ENCODE results near the gene TSC22D1. TPM values are rescaled to one million over a fixed set of nuclear protein-coding genes. Genes with fewer than 3 reads are reported as not detected.

TSC22D1 gene
- total RNA-seq, 4 donors from 2014 or later = 48.8 to 138 (median 92.7) TPM

DNA sequence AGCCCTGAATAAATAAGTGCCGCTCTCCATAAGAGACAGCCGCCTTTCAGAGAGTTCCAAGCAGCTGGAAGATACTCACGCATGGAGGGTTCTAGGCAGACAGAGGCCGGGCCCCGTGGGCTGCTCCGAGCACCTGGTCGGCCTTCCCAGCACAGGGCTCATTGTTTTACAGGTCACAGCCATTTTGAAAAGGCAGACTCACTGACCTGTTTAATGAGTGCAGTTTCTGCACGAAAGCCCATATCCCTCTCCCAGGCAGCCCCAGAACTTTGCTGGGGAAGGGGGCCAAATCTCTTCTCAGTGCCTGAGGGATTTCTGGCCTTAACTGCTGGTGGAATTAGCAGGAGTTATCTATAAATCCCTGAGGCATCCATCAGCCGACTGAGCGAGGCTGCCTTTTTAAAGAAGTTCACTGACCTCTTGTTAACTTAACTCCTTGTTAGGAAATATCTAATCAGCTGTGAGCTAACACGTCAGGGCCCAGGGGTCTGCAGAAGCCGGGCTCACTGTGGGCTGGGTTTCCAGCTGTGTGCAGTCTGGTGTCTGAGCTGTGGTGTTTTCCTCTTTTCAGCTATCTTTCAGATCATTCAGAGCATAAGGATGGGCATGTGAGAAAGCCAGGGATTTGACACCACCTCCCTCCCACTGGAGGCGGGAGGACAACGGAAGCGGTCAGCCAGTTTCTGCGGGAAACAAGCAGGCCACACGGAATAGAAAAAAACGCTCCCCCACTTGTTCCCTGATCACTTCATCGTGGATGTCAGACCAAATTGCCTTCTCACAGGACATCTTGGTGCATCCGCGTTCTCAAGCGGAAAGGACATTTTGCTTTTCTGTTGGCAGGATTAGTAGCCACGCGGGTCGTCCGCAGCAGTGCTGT, 179.2 kb downstream of the TSC22D1 start:
- no peak for ATAC-seq (ENCODE audit: low FRiP score)
- DNase-seq (ENCODE audit: low spot score) = no peak
- TF ChIP-seq, protein P1, sequence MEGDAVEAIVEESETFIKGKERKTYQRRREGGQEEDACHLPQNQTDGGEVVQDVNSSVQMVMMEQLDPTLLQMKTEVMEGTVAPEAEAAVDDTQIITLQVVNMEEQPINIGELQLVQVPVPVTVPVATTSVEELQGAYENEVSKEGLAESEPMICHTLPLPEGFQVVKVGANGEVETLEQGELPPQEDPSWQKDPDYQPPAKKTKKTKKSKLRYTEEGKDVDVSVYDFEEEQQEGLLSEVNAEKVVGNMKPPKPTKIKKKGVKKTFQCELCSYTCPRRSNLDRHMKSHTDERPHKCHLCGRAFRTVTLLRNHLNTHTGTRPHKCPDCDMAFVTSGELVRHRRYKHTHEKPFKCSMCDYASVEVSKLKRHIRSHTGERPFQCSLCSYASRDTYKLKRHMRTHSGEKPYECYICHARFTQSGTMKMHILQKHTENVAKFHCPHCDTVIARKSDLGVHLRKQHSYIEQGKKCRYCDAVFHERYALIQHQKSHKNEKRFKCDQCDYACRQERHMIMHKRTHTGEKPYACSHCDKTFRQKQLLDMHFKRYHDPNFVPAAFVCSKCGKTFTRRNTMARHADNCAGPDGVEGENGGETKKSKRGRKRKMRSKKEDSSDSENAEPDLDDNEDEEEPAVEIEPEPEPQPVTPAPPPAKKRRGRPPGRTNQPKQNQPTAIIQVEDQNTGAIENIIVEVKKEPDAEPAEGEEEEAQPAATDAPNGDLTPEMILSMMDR (IDR thresholded peaks at IDR 0.05) = no peak

DNA sequence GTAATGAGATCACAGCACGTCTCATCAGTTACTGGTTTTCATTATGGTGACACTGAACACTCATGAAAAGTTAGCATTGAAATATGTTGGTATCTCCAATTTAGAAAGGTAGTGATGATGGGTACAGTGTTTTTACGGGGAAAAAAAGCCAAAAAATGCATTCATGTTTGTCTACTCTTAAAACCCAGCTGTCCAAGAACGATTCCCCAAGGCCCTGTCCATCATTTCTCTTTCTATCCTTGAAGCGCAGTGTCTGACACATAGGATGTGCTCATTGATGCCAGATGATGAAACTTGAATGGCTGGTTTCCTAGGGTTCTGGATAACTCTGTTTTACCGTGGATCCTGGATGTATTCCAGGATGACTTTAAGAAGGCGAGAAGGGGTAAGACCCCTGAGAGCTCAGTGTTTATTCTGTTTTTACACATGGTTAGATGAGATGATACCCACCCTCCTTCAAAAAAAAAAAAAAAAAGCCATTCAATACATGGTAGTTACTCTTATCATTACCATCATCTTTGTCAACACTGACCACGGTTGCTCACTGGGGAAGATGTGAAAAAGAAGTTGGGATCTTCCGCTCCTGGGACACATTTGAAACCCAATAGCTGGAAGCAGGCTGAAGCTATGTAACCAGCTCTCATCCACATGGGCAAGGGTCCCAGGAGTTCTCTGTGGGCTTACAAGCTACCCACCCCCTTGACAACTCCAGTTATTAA, 180.0 kb downstream of the TSC22D1 start:
- ATAC-seq (ENCODE audit: low FRiP score) (no peak), DNase-seq (ENCODE audit: low spot score) (no peak)
- TF ChIP-seq, protein P1 (IDR thresholded peaks at IDR 0.05) = no peak

DNA sequence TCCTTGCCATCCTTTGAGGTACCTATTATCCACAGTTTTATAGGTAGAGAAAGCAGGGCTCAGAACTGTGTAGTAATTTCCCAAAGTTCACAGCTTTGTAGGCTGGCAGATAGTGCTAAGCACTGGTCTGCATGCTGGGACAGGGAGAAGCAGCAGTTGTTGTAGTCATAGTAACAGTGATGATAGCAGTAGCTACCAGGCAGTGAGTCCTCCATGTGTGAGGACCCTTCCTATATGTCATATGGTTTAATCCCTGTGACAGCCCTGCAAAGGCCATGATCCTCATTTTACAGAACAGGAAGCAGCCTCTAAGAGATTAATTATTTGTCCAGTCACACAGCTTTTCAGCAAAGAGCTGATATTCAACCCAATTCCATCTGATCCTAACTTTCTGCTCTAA, 181.5 kb downstream of the TSC22D1 start:
- no peak for ATAC-seq (ENCODE audit: low FRiP score)
- TF ChIP-seq, protein P1 (IDR thresholded peaks at IDR 0.05) = no peak
- DNase-seq (ENCODE audit: low spot score) = no peak

DNA sequence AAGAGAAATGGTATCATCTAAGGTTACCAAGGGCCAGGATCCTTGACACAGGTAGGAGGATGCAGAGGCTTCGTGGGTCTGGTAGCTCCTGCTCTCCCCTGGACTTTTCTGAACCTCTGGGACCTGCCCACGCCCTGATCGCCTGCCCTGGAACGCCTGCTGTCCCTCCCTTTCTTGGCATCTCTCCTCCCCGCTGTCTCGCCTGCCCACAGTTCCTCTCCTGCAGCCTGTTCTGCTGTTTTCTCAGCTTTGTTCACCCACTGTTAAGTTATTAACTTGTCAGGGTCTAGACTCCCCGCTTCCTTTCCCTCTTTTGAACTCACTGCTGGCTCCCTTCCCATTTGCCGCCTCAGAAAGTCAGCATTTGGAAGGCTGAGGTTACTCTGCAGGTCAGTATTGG, 182.7 kb downstream of the TSC22D1 start:
- ATAC-seq (ENCODE audit: low FRiP score) = peak; percentile 57
- DNase-seq (ENCODE audit: low spot score) = no peak
- TF ChIP-seq, protein P1 (IDR thresholded peaks at IDR 0.05) = no peak

DNA sequence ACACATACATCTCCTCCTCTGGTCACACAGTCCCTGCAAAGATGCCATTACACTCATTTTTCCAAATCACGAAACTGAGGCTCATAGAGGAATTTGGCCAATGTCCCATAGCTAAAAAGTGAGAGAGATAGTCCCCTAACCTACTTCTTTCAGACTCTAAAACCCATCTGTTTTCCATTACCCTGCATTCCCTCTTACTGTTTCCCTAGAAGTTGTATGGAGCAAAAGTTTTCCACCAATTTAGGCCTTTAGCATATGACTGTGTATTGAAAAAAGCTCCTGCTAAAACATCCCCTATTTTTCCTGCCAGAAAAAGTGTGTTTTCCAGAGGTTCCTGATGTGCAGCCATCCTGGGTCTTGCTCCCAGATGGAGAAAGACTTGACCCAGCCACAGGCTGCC, 186.3 kb downstream of the TSC22D1 start:
- DNase-seq (ENCODE audit: low spot score) = no peak
- no peak for ATAC-seq (ENCODE audit: low FRiP score)
- TF ChIP-seq, protein P1 (IDR thresholded peaks at IDR 0.05) = no peak

DNA sequence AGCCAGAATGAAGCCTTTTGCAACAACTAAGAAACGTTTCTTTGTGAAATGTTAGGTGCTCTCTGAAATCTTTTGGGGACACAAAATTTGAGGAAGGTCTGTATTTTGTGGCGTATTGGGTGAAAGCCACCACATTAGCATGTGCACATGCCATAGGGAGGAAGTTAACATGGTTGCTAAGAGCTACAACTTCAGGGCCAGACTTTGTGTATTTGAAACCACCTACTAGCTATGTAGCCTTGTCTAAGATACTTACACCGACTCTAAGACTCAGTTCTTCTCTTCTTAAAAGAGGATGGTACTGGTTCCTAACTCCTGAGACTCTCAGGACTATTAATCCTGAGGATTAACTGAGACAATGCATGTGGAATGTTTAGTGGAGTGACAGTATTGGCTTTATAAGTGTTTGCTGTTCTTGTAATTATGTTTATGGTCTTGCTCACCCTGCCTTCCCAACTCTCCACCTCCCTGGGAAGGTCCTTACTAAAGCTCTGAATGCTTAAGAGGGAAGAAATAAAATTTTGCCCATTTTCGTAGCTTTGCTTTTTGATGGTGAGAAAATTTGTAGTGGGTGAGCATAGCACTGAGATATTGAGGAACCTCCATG, 187.0 kb downstream of the TSC22D1 start:
- DNase-seq (ENCODE audit: low spot score) (no peak), ATAC-seq (ENCODE audit: low FRiP score) (no peak)
- TF ChIP-seq, protein P1 (IDR thresholded peaks at IDR 0.05) = no peak

All from omental fat pad (tissue), 4 donors.